GM11168 (cell line): ENCODE results near the gene PLCG2.
"Not testable (repeated sequence)": the region's sequence is repeated elsewhere in the genome, so short reads cannot be mapped to it uniquely, and the experiment has no call there.

Experiments used
- in situ Hi-C: fragments of 300-500 bp; cut with MboI; formaldehyde crosslinking; loops from one replicate; pipeline ENCODE4 v1.12.0; 2022; ENCODE audit warnings: low sequenced_read_pairs; ENCODE audit not compliant: unreplicated experiment

Gene PLCG2

GRCh38 chr16:81778861-81779535 lies at the start of gene PLCG2:
TSS of gene PLCG2 (plus strand) at chr16:81779291. CDS start at chr16:81785990, 6,699 bp downstream.
- in situ Hi-C loops = no loop called here

GRCh38 chr16:81729451-81729850 lies 49.6 kb upstream of the PLCG2 start:
- in situ Hi-C loops = loop anchor here (10.0 kb wide), 1 partner anchor 335 kb away; no protein-coding TSS in a partner anchor

GRCh38 chr16:81730090-81731051 lies 48.7 kb upstream of the PLCG2 start:
- in situ Hi-C loops = loop anchor here (10.0 kb wide), 1 partner anchor 526 kb away; no protein-coding TSS in a partner anchor

GRCh38 chr16:81731649-81732048 lies 47.4 kb upstream of the PLCG2 start:
- in situ Hi-C loops = loop anchor here (10.0 kb wide), 1 partner anchor 527 kb away; no protein-coding TSS in a partner anchor

GRCh38 chr16:81732699-81733098 lies 46.4 kb upstream of the PLCG2 start:
- in situ Hi-C loops = loop anchor here (10.0 kb wide), 1 partner anchor 528 kb away; no protein-coding TSS in a partner anchor

GRCh38 chr16:81733295-81733694 lies 45.8 kb upstream of the PLCG2 start:
- in situ Hi-C loops = loop anchor here (10.0 kb wide), 1 partner anchor 528 kb away; no protein-coding TSS in a partner anchor

- in situ Hi-C loops = loop anchor here (10.0 kb wide), 1 partner anchor 530 kb away; no protein-coding TSS in a partner anchor
These were observed 44.3 kb upstream of the PLCG2 start for GRCh38 chr16:81734632-81735434.

- in situ Hi-C loops = loop anchor here (10.0 kb wide), 1 partner anchor 533 kb away; no protein-coding TSS in a partner anchor
These were observed 41.1 kb upstream of the PLCG2 start for GRCh38 chr16:81737885-81738536.

- in situ Hi-C loops = loop anchor here (10.0 kb wide), 1 partner anchor 534 kb away; no protein-coding TSS in a partner anchor
These were observed 40.2 kb upstream of the PLCG2 start for GRCh38 chr16:81738783-81739496.

GRCh38 chr16:81739503-81739902 lies 39.6 kb upstream of the PLCG2 start:
- in situ Hi-C loops = loop anchor here (10.0 kb wide), 1 partner anchor 535 kb away; no protein-coding TSS in a partner anchor

- in situ Hi-C loops = no loop called here
These were observed 38.9 kb upstream of the PLCG2 start for GRCh38 chr16:81740169-81740568.

GRCh38 chr16:81741430-81741770 lies 37.7 kb upstream of the PLCG2 start:
- in situ Hi-C loops = not testable (repeated sequence)

- in situ Hi-C loops = no loop called here
These were observed 34.7 kb upstream of the PLCG2 start for GRCh38 chr16:81744385-81744784.

GRCh38 chr16:81744911-81745310 lies 34.2 kb upstream of the PLCG2 start:
- in situ Hi-C loops = no loop called here

GRCh38 chr16:81745704-81746558 lies 33.2 kb upstream of the PLCG2 start:
- in situ Hi-C loops = no loop called here

GRCh38 chr16:81746566-81746965 lies 32.5 kb upstream of the PLCG2 start:
- in situ Hi-C loops = no loop called here

GRCh38 chr16:81748476-81749198 lies 30.5 kb upstream of the PLCG2 start:
- in situ Hi-C loops = no loop called here
